ENCODE measurements around the gene KCNQ5.

Gene KCNQ5

GRCh38 chr6:73045609-73046008 is 423.7 kb downstream of the KCNQ5 start:
- Histone ChIP-seq H3K79me2 (ENCODE audit: insufficient read depth, low read depth) (no peaks in the 10 kb centered on the region), H3K4me2 (no peak overlapping the region), H3K4me3 (IDR thresholded peaks at IDR 0.05; ENCODE audit: insufficient read depth, low read depth, low read length) (no peak overlapping the region), H3K36me3 (ENCODE audit: insufficient read depth) (no peaks in the 10 kb centered on the region; the same call in 1 of the 2 replicates), H2AFZ (ENCODE audit: low read depth) (no peak overlapping the region), H3K4me1 (ENCODE audit: low read depth, poor library complexity, severe bottlenecking) (peaks cover 5% of the 10 kb centered on the region), H4K20me1 (ENCODE audit: insufficient read depth) (no peaks in the 10 kb centered on the region), H3K27ac (no peak overlapping the region), H3K9ac (no peak overlapping the region), H3K27me3 (ENCODE audit: insufficient read depth, low read depth) (no peaks in the 10 kb centered on the region)
- no peak for TF ChIP-seq CTCF (conservative IDR thresholded peaks at IDR 0.05; ENCODE audit: low read depth, low read length)

- Histone ChIP-seq H3K27me3 (ENCODE audit: insufficient read depth, low read depth) (no peaks in the 10 kb centered on the region), H4K20me1 (ENCODE audit: insufficient read depth) (no peaks in the 10 kb centered on the region), H3K36me3 (ENCODE audit: insufficient read depth) (no peaks in the 10 kb centered on the region), H2AFZ (ENCODE audit: low read depth) (no peak overlapping the region), H3K79me2 (ENCODE audit: insufficient read depth, low read depth) (no peaks in the 10 kb centered on the region), H3K4me2 (no peak overlapping the region), H3K4me1 (ENCODE audit: low read depth, poor library complexity, severe bottlenecking) (peaks cover 4% of the 10 kb centered on the region), H3K27ac (no peak overlapping the region), H3K9ac (no peak overlapping the region), H3K4me3 (IDR thresholded peaks at IDR 0.05; ENCODE audit: insufficient read depth, low read depth, low read length) (no peak overlapping the region)
- TF ChIP-seq CTCF (conservative IDR thresholded peaks at IDR 0.05; ENCODE audit: low read depth, low read length): no peak
Observed at GRCh38 chr6:73047801-73048200, 425.9 kb downstream of the KCNQ5 start.

GRCh38 chr6:73049971-73050594 is 428.2 kb downstream of the KCNQ5 start:
- H3K79me2 ChIP-seq (ENCODE audit: insufficient read depth, low read depth): no peaks in the 10 kb centered on the region
- TF ChIP-seq CTCF (conservative IDR thresholded peaks at IDR 0.05; ENCODE audit: low read depth, low read length): no peak
- no peaks in the 10 kb centered on the region for H3K4me1 ChIP-seq (ENCODE audit: low read depth, poor library complexity, severe bottlenecking)
- H4K20me1 ChIP-seq (ENCODE audit: insufficient read depth): no peaks in the 10 kb centered on the region
- no peak overlapping the region for H3K27ac ChIP-seq
- H3K4me2 ChIP-seq: no peak overlapping the region
- no peak overlapping the region for H2AFZ ChIP-seq (ENCODE audit: low read depth)
- no peaks in the 10 kb centered on the region for H3K36me3 ChIP-seq (ENCODE audit: insufficient read depth)
- no peaks in the 10 kb centered on the region for H3K27me3 ChIP-seq (ENCODE audit: insufficient read depth, low read depth)
- H3K4me3 ChIP-seq (IDR thresholded peaks at IDR 0.05; ENCODE audit: insufficient read depth, low read depth, low read length): no peak overlapping the region
- no peak overlapping the region for H3K9ac ChIP-seq

- Histone ChIP-seq H3K4me1 (ENCODE audit: low read depth, poor library complexity, severe bottlenecking) (no peaks in the 10 kb centered on the region), H3K27me3 (ENCODE audit: insufficient read depth, low read depth) (no peaks in the 10 kb centered on the region), H3K27ac (no peak overlapping the region), H3K9ac (no peak overlapping the region), H3K36me3 (ENCODE audit: insufficient read depth) (no peaks in the 10 kb centered on the region), H3K79me2 (ENCODE audit: insufficient read depth, low read depth) (no peaks in the 10 kb centered on the region), H3K4me3 (IDR thresholded peaks at IDR 0.05; ENCODE audit: insufficient read depth, low read depth, low read length) (no peak overlapping the region), H2AFZ (ENCODE audit: low read depth) (no peak overlapping the region), H3K4me2 (no peak overlapping the region), H4K20me1 (ENCODE audit: insufficient read depth) (no peaks in the 10 kb centered on the region)
- TF ChIP-seq CTCF (conservative IDR thresholded peaks at IDR 0.05; ENCODE audit: low read depth, low read length): no peak
Observed at GRCh38 chr6:73050706-73051105, 428.8 kb downstream of the KCNQ5 start.
